ENCODE measurements around the gene CYBRD1. TPM values are rescaled to one million over a fixed set of nuclear protein-coding genes. Genes with fewer than 3 reads are reported as not detected.
"Not testable (repeated sequence)": the region's sequence is repeated elsewhere in the genome, so short reads cannot be mapped to it uniquely, and the experiment has no call there.

Gene CYBRD1
- total RNA-seq, 4 donors from 2014 or later = 462 to 802 (median 490) TPM

- Histone ChIP-seq H3K27me3 (no peaks in the 10 kb centered on the region), H3K4me1 (peaks cover 55 to 74% of the 10 kb centered on the region in 2 donors), H3K4me3 (replicated peaks in 1 of 3) (no peak overlapping the region), H3K36me3 (no peaks in the 10 kb centered on the region), H3K27ac (no peak overlapping the region), H3K9me3 (no peaks in the 10 kb centered on the region)
- intact Hi-C loops (cut with DNase I) = no loop called here
- no peak for TF ChIP-seq POLR2A (IDR thresholded peaks at IDR 0.05)
- TF ChIP-seq CTCF (IDR thresholded peaks at IDR 0.05) = no peak
- WGBS, 2 donors = 95 to 100% methylated on average over 1 of the region's 1 CpG
- no peak for DNase-seq
Observed at GRCh38 chr2:171533331-171533730, 11.1 kb downstream of the CYBRD1 start.

- H3K27me3 ChIP-seq; intact Hi-C loops (cut with DNase I); H3K4me3 ChIP-seq (replicated peaks in 1 of 3); H3K36me3 ChIP-seq; DNase-seq; H3K9me3 ChIP-seq: not testable (repeated sequence)
- WGBS, 2 donors = 92 to 96% methylated on average over 4 of the region's 4 CpGs
- peak overlapping the region in 1 of 3 donors; percentile 23 for H3K27ac ChIP-seq
- H3K4me1 ChIP-seq = peaks cover 43 to 54% of the 10 kb centered on the region in 2 donors
Observed at GRCh38 chr2:171535528-171535927, 13.3 kb downstream of the CYBRD1 start.

GRCh38 chr2:171540437-171540836, 18.2 kb downstream of the CYBRD1 start:
- 92 to 94% methylated on average over 4 of the region's 4 CpGs for WGBS, 2 donors
- DNase-seq = no peak
- intact Hi-C loops (cut with DNase I) = no loop called here
- no peak overlapping the region for H3K27ac ChIP-seq
- TF ChIP-seq CTCF (IDR thresholded peaks at IDR 0.05) = no peak
- TF ChIP-seq POLR2A (IDR thresholded peaks at IDR 0.05) = no peak
- H3K27me3 ChIP-seq = no peaks in the 10 kb centered on the region
- H3K4me3 ChIP-seq (replicated peaks in 1 of 3) = no peak overlapping the region
- peaks cover 11 to 15% of the 10 kb centered on the region in 2 donors for H3K4me1 ChIP-seq
- H3K36me3 ChIP-seq = peaks cover 0 to 6% of the 10 kb centered on the region in 2 donors
- no peaks in the 10 kb centered on the region for H3K9me3 ChIP-seq

- no peak for DNase-seq
- intact Hi-C loops (cut with DNase I) = no loop called here
Observed at GRCh38 chr2:171541202-171541887, 19.1 kb downstream of the CYBRD1 start.

GRCh38 chr2:171545086-171545485, 22.8 kb downstream of the CYBRD1 start:
- intact Hi-C loops (cut with DNase I) = no loop called here
- Histone ChIP-seq H3K4me3 (replicated peaks in 1 of 3) (no peak overlapping the region), H3K27me3 (no peaks in the 10 kb centered on the region), H3K36me3 (peaks cover 0 to 6% of the 10 kb centered on the region in 2 donors), H3K27ac (no peak overlapping the region), H3K4me1 (no peaks in the 10 kb centered on the region), H3K9me3 (no peaks in the 10 kb centered on the region)
- WGBS, 2 donors = 94 to 96% methylated on average over 1 of the region's 1 CpG
- DNase-seq = no peak
- TF ChIP-seq POLR2A (IDR thresholded peaks at IDR 0.05) = no peak
- TF ChIP-seq CTCF (IDR thresholded peaks at IDR 0.05) = no peak

More at GRCh38 chr2:171541202-171541887, 19.1 kb downstream of the CYBRD1 start:
- no peaks in the 10 kb centered on the region for H3K27me3 ChIP-seq
- H3K4me1 ChIP-seq = peaks cover 3 to 11% of the 10 kb centered on the region in 2 donors
- TF ChIP-seq CTCF (IDR thresholded peaks at IDR 0.05) (no peak), POLR2A (IDR thresholded peaks at IDR 0.05) (no peak)
- H3K36me3 ChIP-seq = peaks cover 0 to 6% of the 10 kb centered on the region in 2 donors
- WGBS, 2 donors = 81 to 89% methylated on average over 6 of the region's 6 CpGs
- no peaks in the 10 kb centered on the region for H3K9me3 ChIP-seq
- no peak overlapping the region for H3K27ac ChIP-seq
- no peak overlapping the region for H3K4me3 ChIP-seq (replicated peaks in 1 of 3)
